Neural progenitor cell (in vitro differentiated cells): ENCODE results near the gene CYP8B1.

Experiments
- EZH2 ChIP-seq: fragments of 200-600 bp; sonication (generic); IDR thresholded peaks from 2 replicates; pipeline ENCODE4 v1.6.1; 2017; ENCODE audit warnings: antibody characterized with exemption, mild to moderate bottlenecking, moderate library complexity
- EZH2phosphoT487 ChIP-seq: fragments of 200-600 bp; sonication (generic); IDR thresholded peaks from 2 replicates; pipeline ENCODE4 v1.6.1; 2017; ENCODE audit warnings: antibody characterized with exemption
- TF ChIP-seq, protein P1 (sequence below): fragments of 200-600 bp; sonication (generic); IDR thresholded peaks from 2 replicates; pipeline ENCODE4 v1.5.1; 2017; ENCODE audit warnings: antibody characterized with exemption, mild to moderate bottlenecking

DNA sequence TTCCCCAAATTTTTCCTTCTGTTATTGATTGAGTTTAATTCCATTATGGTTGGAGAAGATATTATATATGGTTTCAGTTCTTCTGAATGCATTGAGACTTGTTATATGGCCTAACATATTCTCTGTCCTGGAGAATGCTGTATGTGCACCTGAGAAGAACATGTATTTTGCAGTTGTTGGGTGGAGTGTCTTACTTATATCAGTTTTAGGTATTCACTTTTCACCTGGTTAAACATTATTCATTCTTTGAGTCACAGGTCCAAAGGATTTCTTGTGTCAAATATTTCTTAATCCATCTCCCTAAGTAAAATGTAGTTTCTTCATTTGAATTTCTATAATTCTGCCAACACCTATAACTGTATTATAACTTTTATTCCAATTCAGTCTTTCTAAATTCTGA, 48.7 kb downstream of the CYP8B1 start:
- TF ChIP-seq, protein P1, sequence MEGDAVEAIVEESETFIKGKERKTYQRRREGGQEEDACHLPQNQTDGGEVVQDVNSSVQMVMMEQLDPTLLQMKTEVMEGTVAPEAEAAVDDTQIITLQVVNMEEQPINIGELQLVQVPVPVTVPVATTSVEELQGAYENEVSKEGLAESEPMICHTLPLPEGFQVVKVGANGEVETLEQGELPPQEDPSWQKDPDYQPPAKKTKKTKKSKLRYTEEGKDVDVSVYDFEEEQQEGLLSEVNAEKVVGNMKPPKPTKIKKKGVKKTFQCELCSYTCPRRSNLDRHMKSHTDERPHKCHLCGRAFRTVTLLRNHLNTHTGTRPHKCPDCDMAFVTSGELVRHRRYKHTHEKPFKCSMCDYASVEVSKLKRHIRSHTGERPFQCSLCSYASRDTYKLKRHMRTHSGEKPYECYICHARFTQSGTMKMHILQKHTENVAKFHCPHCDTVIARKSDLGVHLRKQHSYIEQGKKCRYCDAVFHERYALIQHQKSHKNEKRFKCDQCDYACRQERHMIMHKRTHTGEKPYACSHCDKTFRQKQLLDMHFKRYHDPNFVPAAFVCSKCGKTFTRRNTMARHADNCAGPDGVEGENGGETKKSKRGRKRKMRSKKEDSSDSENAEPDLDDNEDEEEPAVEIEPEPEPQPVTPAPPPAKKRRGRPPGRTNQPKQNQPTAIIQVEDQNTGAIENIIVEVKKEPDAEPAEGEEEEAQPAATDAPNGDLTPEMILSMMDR, result no peak
- TF ChIP-seq EZH2phosphoT487, result no peak
- TF ChIP-seq EZH2, result no peak
